ENCODE data around the gene FLOT2.

GRCh38 chr17:28889996-28890395, 7.5 kb downstream of the FLOT2 start:
- TF ChIP-seq CTCF (IDR thresholded peaks at IDR 0.05 in 4 of 5, conservative IDR thresholded peaks at IDR 0.05 in 1 of 5) (no peak), POLR2A (IDR thresholded peaks at IDR 0.05) (no peak)

All from gastrocnemius medialis (tissue), 4 donors.